IMR-90 (cell line): Measurements from ENCODE around the gene IGSF9B. TPM values are rescaled to one million over a fixed set of nuclear protein-coding genes. Genes with fewer than 3 reads are reported as not detected.

ENCODE experiments used
- MAZ ChIP-seq: IDR thresholded peaks from 2 replicates; pipeline ENCODE4 v1.6.1; 2012; ENCODE audit warnings: low read depth, mild to moderate bottlenecking, low read length, improper control_type of control experiment, moderate library complexity, borderline replicate concordance
- MXI1 ChIP-seq: IDR thresholded peaks from 2 replicates; pipeline ENCODE4 v1.6.1; 2012; ENCODE audit warnings: low read depth, mild to moderate bottlenecking, low read length, moderate library complexity, borderline replicate concordance
- POLR2A ChIP-seq: IDR thresholded peaks from 2 replicates; pipeline ENCODE4 v1.6.1; 2012; ENCODE audit warnings: mild to moderate bottlenecking, low read depth, low read length
- RCOR1 ChIP-seq: IDR thresholded peaks from 2 replicates; pipeline ENCODE4 v1.6.1; 2012; ENCODE audit warnings: mild to moderate bottlenecking, low read length, improper control_type of control experiment; ENCODE audit not compliant: insufficient replicate concordance
- polyA plus RNA-seq, 3 experiments: library from polyadenylated mRNA; depleted of rRNA; stranded (reverse); fragments of >200 nt; gene quantifications; 2 replicates each; pipeline ENCODE4 v1.2.3, GENCODE V29; 2012; ENCODE audit warnings: low replicate concordance in 1 of 3
- total RNA-seq: library from RNA; depleted of rRNA; stranded (reverse); fragments of >200 nt; gene quantifications from 2 replicates; pipeline ENCODE4 v1.2.3, GENCODE V29; 2012

The IGSF9B gene
- total and polyA plus RNA-seq, 2 of the 4 experiments (the other 2 are of a cell fraction) = under 0.01 to 0.10 TPM

GRCh38 chr11:133920109-133920990, 36.4 kb downstream of the IGSF9B start (continued):
- TF ChIP-seq RCOR1 = no peak
- no peak for TF ChIP-seq MAZ
- TF ChIP-seq MXI1 = no peak
- no peak for TF ChIP-seq POLR2A
